HG03460 (cell line): ENCODE results near the gene DGKZ.

ENCODE experiments used
- ATAC-seq: cut with Tn5 transposase; IDR thresholded peaks from one replicate; pipeline ENCODE4 v1.9.1; 2021; ENCODE audit not compliant: unreplicated experiment

The DGKZ gene

DNA sequence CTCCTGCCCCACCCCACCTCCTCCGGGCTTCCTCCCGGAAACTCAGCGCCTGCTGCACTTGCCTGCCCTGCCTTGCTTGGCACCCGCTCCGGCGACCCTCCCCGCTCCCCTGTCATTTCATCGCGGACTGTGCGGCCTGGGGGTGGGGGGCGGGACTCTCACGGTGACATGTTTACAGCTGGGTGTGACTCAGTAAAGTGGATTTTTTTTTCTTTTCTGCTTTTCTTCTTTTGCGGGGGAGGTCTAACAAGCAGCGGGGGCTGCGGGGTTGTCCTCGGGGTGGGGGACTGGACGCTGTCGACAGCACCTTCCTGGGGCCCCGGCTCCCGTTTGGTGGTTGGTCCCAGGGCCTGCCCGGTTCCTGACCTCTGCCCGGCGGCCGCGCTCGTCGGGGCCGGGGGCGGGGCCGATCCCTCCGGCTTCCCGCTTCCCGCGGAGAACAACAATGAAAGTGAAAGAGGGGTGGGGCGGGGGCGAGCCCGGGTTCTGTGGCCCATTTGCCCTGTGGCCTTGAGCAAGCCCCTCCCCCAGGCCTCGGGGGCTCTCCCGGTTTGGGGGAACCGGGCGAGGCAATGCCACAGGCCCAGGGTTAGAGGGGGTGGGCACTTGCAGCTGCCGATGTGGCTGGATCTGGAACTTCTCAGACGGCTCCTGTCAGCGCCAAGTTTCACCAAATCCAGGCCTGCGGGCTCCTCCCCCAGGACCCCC is 33.2 kb downstream of the DGKZ start:
- ATAC-seq, result no peak

DNA sequence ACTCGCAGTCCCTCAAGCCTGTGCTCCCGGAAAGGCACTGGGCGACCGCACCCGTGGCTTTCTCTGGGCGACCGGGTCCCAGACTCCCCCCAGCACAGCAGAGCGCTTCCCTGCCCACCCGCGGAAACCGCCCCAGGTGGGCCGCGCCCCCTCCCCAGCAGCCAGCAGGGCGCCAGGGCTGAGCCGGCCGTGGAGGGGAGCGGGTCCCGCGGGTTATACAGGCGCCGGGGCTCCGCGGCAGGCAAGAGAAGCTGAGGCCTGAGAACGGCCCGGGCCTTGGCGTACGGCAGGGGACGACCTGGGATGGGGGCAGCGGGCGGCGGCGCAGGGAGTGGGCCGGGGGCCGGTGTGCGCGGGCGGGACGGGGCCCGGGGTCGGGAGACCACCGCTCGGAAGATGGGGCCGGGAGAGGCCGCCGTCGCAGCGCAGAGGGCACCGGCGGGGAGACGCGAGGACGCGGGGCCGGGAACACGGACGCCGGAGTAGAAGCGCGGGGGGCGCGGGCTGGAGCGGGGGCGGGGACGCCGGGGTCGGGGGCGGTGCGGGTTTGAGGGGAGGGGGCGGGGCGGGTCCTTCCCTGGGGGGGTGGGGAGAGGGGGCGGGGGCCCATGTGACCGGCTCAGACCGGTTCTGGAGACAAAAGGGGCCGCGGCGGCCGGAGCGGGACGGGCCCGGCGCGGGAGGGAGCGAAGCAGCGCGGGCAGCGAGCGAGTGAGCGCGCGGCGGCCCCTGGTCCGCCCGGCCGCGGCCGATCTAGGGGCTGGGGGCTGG is 34.0 kb downstream of the DGKZ start, which contains the start of gene MDK:
TSS of gene MDK (plus strand) at position 622 of the 771 bp plus-strand sequence. CDS start 389 bp downstream, outside the sequence.
- no peak for ATAC-seq

DNA sequence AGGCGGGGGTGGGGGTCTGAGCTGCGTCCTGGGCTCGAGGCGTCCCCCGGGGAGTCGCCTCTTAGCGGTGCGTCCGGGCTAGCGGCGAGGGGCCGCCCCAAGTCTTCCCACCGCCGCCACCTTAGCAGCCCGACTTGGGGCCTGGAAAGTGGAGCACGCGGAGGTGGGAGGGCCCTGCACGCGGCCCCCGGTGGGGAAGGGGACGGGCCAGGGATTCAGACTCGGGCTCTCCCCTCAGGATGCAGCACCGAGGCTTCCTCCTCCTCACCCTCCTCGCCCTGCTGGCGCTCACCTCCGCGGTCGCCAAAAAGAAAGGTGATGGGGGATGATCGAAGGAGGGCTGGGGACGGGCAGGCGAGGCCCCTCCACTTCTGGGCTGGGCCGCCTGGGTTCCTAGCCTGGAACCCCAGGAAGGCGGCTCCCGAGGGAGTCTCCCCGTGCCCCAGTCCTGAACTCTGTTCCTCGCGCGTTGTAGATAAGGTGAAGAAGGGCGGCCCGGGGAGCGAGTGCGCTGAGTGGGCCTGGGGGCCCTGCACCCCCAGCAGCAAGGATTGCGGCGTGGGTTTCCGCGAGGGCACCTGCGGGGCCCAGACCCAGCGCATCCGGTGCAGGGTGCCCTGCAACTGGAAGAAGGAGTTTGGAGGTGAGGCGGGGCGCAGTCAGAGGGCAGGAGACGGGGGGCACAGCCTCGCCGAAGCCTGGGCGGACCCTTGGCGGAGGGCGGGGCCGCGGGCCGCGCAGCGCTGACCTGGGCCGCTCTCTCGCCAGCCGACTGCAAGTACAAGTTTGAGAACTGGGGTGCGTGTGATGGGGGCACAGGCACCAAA is 34.8 kb downstream of the DGKZ start:
- no peak for ATAC-seq

DNA sequence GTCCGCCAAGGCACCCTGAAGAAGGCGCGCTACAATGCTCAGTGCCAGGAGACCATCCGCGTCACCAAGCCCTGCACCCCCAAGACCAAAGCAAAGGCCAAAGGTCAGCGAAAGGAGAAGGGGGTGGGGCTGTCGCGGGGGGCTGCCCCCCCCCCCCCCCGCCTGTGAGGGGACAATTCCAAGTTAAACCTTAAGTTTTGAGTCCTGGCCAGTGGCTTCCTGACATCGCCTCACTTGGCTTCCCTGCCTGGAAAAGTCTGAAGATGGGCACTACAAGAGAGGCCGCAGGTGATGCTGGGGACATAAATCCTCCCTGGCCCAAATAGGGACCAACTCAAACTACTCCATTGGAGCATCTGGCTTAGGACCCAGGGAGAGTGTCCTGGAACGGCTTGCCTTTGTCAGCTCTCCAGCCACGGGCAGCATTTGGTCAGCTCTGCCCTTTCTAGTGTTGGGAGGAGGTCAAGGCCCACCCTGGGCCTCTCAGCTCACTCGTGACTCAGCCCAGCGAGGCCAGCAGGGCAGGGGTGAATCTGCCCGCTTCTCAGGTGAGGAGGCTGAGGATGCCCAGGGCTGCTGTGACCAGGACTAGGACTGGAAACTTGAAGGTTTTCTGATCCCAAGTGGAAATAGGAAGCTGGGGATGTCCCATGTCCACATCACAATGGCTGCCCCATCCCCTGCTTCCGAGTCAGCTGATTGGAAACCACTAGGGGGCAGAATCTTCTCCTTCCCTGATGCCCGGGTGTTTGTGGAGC is 35.6 kb downstream of the DGKZ start:
- ATAC-seq, result no peak

GRCh38 chr11:46383404-46383758 is 36.1 kb downstream of the DGKZ start:
- no peak for ATAC-seq

DNA sequence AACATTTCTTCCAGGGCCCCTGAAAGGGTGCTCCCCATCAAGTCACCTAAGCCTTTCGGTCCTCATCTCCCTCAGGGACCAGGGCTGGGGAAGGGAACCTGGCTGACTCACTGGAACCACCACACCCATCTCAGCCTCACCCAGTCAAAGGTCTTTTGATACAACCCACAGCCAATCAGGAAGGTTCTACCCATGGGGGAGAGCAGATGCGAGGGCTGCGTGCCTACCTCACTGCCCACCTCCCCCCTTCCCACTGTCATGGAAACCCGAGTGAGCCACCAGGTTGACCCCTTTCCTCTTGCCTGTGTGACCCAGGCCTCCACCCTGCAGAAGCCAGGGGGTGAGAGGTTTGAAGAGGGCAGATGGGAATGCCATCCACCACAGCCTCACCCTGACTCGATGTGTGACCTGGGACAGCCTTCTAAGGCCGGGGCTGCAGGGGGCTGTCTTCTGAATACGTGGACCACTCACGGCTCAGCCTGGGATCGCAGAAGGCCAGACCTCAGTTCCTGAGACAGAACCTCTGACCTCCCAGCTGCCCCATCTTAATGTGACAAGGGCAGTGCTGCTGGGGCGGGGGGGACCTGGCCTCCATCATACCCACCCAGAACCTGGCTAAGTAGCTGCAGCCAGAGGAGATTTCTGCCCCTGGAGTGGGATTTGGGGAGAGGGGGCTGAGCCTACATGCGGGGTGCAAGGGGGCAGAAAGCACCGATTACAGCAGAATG is 36.9 kb downstream of the DGKZ start:
- ATAC-seq, result no peak

GRCh38 chr11:46385169-46386004 is 38.1 kb downstream of the DGKZ start:
- ATAC-seq, result no peak

DNA sequence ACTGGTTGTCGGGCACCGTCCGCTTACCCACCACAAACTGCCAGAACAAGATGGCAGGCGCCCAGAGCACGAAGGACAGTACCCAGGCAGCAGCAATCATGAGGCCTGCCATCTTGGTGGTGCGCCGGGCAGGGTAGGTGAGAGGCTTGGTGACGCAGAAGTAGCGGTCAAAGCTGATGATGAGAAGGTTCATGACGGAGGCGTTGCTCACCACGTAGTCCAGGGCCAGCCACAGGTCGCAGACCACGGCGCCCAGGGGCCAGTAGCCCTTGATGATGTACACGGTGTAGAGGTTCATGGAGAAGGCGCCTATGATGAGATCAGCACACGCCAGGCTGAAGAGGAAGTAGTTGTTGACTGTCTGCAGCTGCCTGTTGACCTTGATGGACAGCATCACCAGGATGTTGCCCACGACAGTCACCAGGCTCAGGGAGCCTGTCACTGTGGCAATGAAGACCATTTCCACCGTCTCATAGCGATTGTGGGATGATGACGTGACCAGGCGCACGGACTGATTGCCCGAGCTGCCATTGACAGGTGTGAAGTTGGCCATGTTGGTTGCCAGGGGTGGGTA is 38.8 kb downstream of the DGKZ start:
- no peak for ATAC-seq

DNA sequence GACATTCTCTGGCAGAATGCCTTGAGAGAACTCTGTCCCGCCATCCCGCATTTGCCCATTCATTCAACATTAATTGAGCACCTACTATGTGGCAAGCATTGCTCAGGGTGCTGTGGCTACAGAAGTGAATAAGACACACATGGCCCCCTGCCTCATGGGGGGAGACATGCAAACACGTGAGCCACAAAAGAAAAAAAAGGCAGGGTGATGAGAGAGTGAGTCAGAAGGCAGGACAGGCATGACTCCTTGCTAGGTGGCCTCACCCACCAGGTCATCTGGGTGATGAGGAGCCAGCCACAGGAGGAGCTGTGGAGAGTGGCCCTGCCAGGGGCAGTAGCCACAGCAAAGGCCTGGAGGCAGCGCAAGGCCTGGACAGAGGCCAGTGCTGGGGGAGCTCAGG is 39.4 kb downstream of the DGKZ start:
- no peak for ATAC-seq

GRCh38 chr11:46387456-46387855 is 40.2 kb downstream of the DGKZ start:
- no peak for ATAC-seq

DNA sequence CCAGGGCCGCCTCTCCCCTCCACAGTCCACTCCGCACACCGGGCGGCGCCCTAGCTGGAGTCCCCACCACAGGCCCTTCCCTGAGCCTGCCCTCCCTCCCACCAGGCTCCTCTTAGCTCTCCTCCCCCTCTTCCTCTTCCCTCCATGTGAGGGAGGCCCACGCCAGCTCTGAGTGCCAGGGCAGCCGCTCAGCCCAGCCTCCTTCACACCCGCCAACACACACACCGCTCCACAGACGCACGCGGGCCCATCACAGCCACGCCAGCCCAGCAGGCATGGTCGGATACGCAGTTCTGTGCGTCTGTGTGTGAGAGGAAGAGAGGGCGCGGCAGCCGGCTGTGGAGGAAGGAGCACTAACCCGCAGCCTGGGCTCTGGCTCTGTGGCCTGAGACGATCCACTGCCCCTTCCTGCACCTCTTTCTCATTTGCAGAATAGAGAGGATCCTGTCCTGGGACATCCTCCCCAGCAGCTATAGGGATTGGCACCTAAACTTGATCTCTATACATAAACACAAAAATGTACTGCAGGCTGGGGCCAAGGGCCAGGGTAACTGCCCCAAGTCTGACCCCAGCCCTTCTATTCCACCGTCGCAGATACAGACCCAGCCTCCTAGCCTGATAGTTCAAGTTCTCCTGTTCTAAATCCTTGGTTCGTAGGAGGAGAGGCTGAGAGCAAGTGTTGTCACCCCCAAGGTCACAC is 40.8 kb downstream of the DGKZ start:
- no peak for ATAC-seq

GRCh38 chr11:46388619-46389449 is 41.6 kb downstream of the DGKZ start:
- no peak for ATAC-seq

GRCh38 chr11:46389450-46390330 is 42.4 kb downstream of the DGKZ start:
- ATAC-seq, result no peak

DNA sequence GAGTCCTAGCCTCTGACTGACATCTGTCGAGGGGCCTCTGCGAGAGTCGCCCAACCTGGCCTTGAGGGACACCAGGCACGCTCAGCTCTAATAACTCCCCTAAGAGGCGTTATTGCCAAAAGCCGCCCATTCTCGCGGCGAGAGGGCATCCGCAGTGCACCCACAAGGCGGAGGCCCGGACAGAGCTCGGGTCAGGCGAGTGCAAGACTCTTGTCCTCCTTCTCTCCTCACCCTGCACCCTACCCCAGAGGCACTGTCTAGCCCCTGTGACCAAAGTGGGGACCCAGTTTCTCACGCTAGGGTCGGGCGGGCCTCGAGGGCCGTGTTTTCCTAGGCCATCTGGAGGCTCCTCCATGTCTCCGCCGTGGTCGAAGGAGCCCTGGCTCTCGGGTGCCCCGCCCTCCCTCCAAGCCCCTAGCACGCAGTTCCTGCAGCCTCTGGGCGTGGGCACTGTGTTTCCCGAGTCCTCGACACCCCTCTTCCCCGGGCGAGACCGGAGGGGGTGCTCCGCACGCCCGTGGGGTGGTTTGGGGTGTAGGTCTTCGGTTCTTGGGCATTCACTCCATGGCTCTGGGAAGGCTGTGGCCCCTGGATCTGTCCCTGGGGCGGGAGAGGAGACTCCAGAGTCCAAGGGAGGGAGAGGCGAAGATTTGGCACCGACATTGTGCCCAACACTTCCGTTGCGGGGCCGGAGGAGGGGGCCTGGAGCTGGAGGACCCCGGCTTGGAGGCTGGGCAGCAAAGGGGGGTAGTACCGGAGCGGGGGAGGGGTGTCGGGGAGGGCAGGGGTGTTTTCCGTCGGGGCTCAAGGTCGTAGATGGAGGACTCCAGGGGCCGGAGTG is 43.3 kb downstream of the DGKZ start:
- ATAC-seq, result no peak

DNA sequence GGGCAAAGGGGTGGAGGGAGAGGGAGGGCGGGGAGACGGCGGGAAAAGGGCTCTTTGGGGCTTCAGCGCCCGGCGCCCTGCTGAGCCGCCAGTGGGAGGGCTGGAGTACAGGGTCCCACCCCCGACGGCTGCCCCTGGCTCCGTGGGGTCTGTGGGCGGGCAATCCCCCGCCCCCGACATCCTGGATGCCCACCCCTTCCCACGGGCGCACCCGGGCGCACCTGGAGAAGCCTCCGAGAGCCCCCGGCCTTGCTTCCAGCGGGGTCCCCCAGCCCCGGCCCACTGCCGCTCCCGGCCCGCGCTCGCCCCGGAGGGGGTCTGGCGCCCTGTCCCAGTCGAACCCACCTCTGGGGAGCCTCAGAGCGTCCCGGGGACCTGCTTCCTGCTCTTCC is 43.9 kb downstream of the DGKZ start:
- ATAC-seq, result no peak
